ENCODE data around the gene PPP1R1C.

GRCh38 chr2:182067393-182067792 is 81.7 kb downstream of the PPP1R1C start:
- TF ChIP-seq CTCF (IDR thresholded peaks at IDR 0.05) (no peak), ZFX (IDR thresholded peaks at IDR 0.05; ENCODE audit: borderline replicate concordance) (no peak)
